ENCODE measurements around the gene PSMC3. TPM values are rescaled to one million over a fixed set of nuclear protein-coding genes. Genes with fewer than 3 reads are reported as not detected.

PSMC3 gene
- total and polyA plus RNA-seq, 5 donors from 2014 or later: 58.9 to 153 (median 109) TPM

DNA sequence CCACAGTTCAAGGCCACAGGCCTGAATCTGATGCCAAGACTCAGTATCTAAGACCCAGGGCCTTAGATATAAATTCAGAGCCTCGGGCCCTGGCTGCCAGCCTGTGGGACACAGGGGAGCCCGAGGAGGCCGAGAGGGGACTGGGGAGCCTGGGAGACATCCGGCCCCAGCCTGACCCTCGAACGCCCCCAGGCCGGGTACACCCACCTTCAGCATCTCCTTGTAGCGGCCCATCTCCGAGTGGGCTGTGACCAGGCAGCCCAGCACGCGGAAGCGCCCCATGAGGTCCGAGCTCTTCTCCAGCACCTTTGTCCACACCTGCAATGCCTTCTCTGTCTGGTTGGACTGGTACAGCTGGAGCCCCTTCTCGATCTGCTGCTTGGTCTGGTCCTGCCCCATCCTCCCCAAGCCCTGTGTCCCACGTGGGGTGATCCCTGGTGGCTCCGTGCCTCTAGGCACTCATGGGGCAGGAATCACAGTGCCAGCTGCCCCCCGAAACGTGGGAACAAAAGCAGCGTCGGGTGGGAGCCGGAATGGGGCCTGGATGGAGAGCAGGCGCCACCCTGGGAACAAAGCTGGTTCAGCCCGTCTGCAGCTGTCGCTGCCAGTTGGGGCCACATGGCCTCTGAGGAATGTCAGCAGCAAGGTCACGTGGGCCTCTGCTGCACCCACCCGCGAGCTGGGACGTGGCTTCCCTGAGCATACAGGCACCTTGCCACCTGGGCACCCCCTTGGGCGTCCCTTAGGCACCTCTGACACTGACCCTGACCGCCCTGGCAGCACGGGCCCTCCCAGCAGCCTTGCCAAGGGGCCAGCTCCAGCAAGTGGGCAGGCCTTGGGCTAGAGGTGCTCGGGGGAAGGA is 22.6 kb upstream of the PSMC3 start, which contains the start of gene RAPSN:
RAPSN (minus strand) TSS at position 571 of the 862 bp plus-strand sequence; CDS start at position 399, 172 bp downstream.
- Mint-ChIP-seq H3K36me3 (no peaks in the 10 kb centered on the region), H3K27me3 (no peaks in the 10 kb centered on the region), H3K9me3 (peaks cover 0 to 2% (median 0%) of the 10 kb centered on the region in 7 donors), H3K4me3 (no peak within 1 kb of the TSS), H3K27ac (peak within 1 kb of the TSS in 1 of 3 donors; percentile 88), H3K4me1 (no peaks in the 10 kb centered on the region)
- Histone ChIP-seq H3K27me3 (ENCODE audit: control insufficient read depth, insufficient read depth, low read length) (no peaks in the 10 kb centered on the region), H3K27ac (ENCODE audit: insufficient read depth, low read length, poor library complexity, severe bottlenecking) (no peak within 1 kb of the TSS), H3K4me1 (ENCODE audit: control insufficient read depth, insufficient read depth, low read length, poor library complexity, severe bottlenecking) (no peaks in the 10 kb centered on the region), H3K4me3 (ENCODE audit: low read depth, low read length) (no peak within 1 kb of the TSS), H3K9me3 (ENCODE audit: control insufficient read depth in 2 of 2, low read length in 2 of 2) (no peaks in the 10 kb centered on the region), H3K36me3 (ENCODE audit: control insufficient read depth, insufficient read depth, low read length) (no peaks in the 10 kb centered on the region)
- no peak for ATAC-seq (ENCODE audit: low read depth in 2 of 2)
- DNase-seq: no peak

DNA sequence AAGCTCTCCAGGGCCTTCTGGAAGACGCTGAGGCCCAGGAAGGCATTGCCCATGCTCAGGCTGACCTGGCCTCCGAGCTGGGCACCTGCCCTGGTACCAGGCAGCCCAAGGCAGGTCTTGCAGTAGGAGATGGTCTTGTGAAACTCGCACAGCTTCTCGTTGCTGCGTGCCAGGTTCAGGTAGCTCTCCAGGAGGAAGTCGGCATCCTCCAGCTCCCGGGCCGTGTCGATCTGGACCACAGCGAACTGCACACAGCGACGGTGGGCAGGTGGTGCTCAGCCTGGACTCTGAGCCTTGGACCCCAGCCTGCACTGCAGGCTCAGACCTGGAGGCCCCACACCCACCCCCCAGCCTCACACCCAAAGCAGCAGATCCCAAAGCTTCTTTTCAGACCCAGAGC is 21.7 kb upstream of the PSMC3 start:
- Mint-ChIP-seq H3K4me3 (no peak overlapping the region), H3K27ac (no peak overlapping the region), H3K36me3 (no peaks in the 10 kb centered on the region), H3K9me3 (peaks cover 0 to 2% (median 0%) of the 10 kb centered on the region in 7 donors), H3K4me1 (no peaks in the 10 kb centered on the region), H3K27me3 (no peaks in the 10 kb centered on the region)
- ATAC-seq (ENCODE audit: low read depth in 2 of 2): no peak
- Histone ChIP-seq H3K36me3 (ENCODE audit: control insufficient read depth, insufficient read depth, low read length) (no peaks in the 10 kb centered on the region), H3K4me1 (ENCODE audit: control insufficient read depth, insufficient read depth, low read length, poor library complexity, severe bottlenecking) (no peaks in the 10 kb centered on the region), H3K27me3 (ENCODE audit: control insufficient read depth, insufficient read depth, low read length) (no peaks in the 10 kb centered on the region), H3K4me3 (ENCODE audit: low read depth, low read length) (no peak overlapping the region), H3K27ac (ENCODE audit: insufficient read depth, low read length, poor library complexity, severe bottlenecking) (no peak overlapping the region), H3K9me3 (ENCODE audit: control insufficient read depth in 2 of 2, low read length in 2 of 2) (no peaks in the 10 kb centered on the region)
- no peak for DNase-seq

- no peaks in the 10 kb centered on the region for H3K9me3 Mint-ChIP-seq
- H3K4me3 ChIP-seq (ENCODE audit: low read depth, low read length): no peak overlapping the region
These were observed 20.6 kb upstream of the PSMC3 start for GRCh38 chr11:47446833-47447232.

DNA sequence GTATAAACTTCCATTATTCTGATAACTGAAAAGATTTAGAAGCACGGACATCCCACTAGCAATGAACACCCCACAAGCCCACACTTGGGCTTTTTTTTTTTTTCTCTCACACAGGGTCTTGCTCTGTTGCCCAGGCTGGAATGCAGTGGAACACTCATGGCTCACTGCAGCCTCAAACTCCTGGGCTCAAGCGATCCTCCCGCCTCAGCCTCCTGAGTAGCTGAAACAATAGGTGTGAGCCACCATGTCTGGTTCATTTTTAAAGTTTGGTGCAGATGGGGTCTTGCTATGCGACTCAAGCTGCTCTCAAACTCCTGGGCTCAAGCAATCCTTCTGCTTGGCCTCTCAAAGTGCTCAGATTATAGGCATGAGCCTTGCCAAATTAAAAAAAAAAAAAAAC is 19.6 kb upstream of the PSMC3 start:
- H3K4me1 Mint-ChIP-seq: no peaks in the 10 kb centered on the region
- H3K36me3 Mint-ChIP-seq: no peaks in the 10 kb centered on the region
- H3K4me3 Mint-ChIP-seq: no peak overlapping the region
- H3K9me3 Mint-ChIP-seq: no peaks in the 10 kb centered on the region
- ATAC-seq (ENCODE audit: low read depth in 2 of 2): no peak
- H3K27ac Mint-ChIP-seq: peak overlapping the region in 1 of 3 donors; percentile 27
- no peaks in the 10 kb centered on the region for H3K4me1 ChIP-seq (ENCODE audit: control insufficient read depth, insufficient read depth, low read length, poor library complexity, severe bottlenecking)
- H3K9me3 ChIP-seq (ENCODE audit: control insufficient read depth in 2 of 2, low read length in 2 of 2): no peaks in the 10 kb centered on the region
- DNase-seq: no peak
- H3K4me3 ChIP-seq (ENCODE audit: low read depth, low read length): no peak overlapping the region
- no peaks in the 10 kb centered on the region for H3K36me3 ChIP-seq (ENCODE audit: control insufficient read depth, insufficient read depth, low read length)
- H3K27me3 Mint-ChIP-seq: no peaks in the 10 kb centered on the region
- no peaks in the 10 kb centered on the region for H3K27me3 ChIP-seq (ENCODE audit: control insufficient read depth, insufficient read depth, low read length)
- no peak overlapping the region for H3K27ac ChIP-seq (ENCODE audit: insufficient read depth, low read length, poor library complexity, severe bottlenecking)

More at GRCh38 chr11:47446833-47447232, 20.6 kb upstream of the PSMC3 start:
- Histone ChIP-seq H3K36me3 (ENCODE audit: control insufficient read depth, insufficient read depth, low read length) (no peaks in the 10 kb centered on the region), H3K4me1 (ENCODE audit: control insufficient read depth, insufficient read depth, low read length, poor library complexity, severe bottlenecking) (no peaks in the 10 kb centered on the region), H3K9me3 (ENCODE audit: control insufficient read depth in 2 of 2, low read length in 2 of 2) (no peaks in the 10 kb centered on the region), H3K27ac (ENCODE audit: insufficient read depth, low read length, poor library complexity, severe bottlenecking) (no peak overlapping the region), H3K27me3 (ENCODE audit: control insufficient read depth, insufficient read depth, low read length) (no peaks in the 10 kb centered on the region)
- ATAC-seq (ENCODE audit: low read depth in 2 of 2): no peak
- no peak overlapping the region for H3K4me3 Mint-ChIP-seq
- H3K27me3 Mint-ChIP-seq: no peaks in the 10 kb centered on the region
- DNase-seq: no peak
- no peaks in the 10 kb centered on the region for H3K4me1 Mint-ChIP-seq
- H3K36me3 Mint-ChIP-seq: no peaks in the 10 kb centered on the region
- peak overlapping the region in 1 of 3 donors; percentile 80 for H3K27ac Mint-ChIP-seq

DNA sequence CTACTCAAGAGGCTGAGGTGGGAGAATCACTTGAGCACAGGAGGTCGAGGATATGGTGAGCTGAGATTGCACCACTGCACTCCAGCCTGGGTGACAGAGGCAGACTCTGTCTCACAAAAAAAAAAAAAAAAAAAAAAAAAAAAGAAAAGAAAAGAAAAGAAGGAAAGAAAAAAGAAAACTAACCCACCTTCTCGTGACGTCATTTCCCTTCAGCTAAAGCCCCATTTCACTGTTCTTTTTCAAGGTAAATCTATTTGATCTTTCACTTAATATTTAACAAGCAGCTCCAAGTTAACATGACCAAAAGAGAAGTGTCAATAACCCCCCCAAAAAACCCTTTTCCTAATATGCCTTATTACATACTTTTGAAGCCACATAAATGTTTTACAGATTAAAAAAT is 17.6 kb upstream of the PSMC3 start:
- H3K27ac ChIP-seq (ENCODE audit: insufficient read depth, low read length, poor library complexity, severe bottlenecking): no peak overlapping the region
- Mint-ChIP-seq H3K4me1 (no peaks in the 10 kb centered on the region), H3K27ac (peak overlapping the region in 1 of 3 donors; percentile 5), H3K9me3 (no peaks in the 10 kb centered on the region), H3K27me3 (no peaks in the 10 kb centered on the region), H3K36me3 (no peaks in the 10 kb centered on the region), H3K4me3 (no peak overlapping the region)
- ATAC-seq (ENCODE audit: low read depth in 2 of 2): no peak
- no peak overlapping the region for H3K4me3 ChIP-seq (ENCODE audit: low read depth, low read length)
- no peaks in the 10 kb centered on the region for H3K9me3 ChIP-seq (ENCODE audit: control insufficient read depth in 2 of 2, low read length in 2 of 2)
- H3K27me3 ChIP-seq (ENCODE audit: control insufficient read depth, insufficient read depth, low read length): no peaks in the 10 kb centered on the region
- H3K4me1 ChIP-seq (ENCODE audit: control insufficient read depth, insufficient read depth, low read length, poor library complexity, severe bottlenecking): no peaks in the 10 kb centered on the region
- H3K36me3 ChIP-seq (ENCODE audit: control insufficient read depth, insufficient read depth, low read length): no peaks in the 10 kb centered on the region
- no peak for DNase-seq

DNA sequence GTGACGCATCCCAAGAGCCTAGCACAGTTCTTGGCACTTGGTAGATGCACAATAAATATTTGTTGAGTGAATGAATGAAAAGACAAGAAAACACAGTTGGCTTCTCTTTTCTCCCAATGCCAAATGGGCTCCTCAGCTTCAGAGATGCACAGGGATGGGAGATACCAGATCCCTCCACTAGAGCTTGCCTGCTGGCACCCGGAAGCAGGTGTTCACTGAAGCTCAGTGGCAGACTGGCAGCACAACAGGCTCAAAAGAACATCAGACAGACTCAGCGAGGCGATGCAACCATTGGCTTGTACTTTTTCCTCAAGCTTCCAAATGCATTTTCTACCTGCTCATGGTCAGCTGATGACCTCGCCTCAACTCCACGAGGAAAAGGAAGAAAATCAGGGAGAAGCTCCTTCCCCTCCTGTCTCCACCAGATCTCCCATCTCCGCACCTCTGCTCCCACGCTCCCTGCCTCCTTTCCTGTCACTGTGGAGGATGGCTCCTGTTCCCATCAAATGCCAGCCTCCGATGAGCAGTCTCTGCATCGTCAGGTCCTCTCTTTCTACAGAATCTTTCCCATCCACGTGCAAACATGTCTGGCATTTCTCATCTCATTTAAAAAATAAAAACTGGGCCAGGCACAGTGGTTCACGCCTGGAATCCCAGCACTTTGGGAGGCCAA is 16.9 kb upstream of the PSMC3 start:
- no peak overlapping the region for H3K27ac ChIP-seq (ENCODE audit: insufficient read depth, low read length, poor library complexity, severe bottlenecking)
- no peaks in the 10 kb centered on the region for H3K27me3 Mint-ChIP-seq
- no peak for ATAC-seq (ENCODE audit: low read depth in 2 of 2)

DNA sequence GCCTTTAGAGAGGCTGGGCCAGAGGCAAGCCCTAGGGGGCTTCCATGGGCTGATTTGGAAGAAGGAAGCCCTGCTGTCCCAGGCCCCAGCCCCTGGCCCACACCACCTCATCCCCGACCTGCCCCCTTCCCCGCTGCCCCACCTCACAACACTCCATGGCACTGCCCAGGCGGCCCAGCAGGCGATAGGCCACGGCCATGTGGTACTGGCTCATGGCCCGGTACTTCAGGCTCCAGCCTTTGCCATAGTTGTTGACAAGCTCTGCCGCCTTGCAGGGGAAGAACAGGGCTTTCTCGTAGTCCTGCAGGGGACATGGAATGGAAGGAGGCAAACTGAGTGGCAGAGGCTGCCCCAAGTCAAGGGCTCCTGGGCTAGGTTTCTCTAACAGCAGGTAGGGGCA is 16.3 kb upstream of the PSMC3 start:
- DNase-seq: no peak
- H3K27ac Mint-ChIP-seq: no peak overlapping the region
- H3K4me3 ChIP-seq (ENCODE audit: low read depth, low read length): no peak overlapping the region
- ATAC-seq (ENCODE audit: low read depth in 2 of 2): no peak
- no peaks in the 10 kb centered on the region for H3K9me3 ChIP-seq (ENCODE audit: control insufficient read depth in 2 of 2, low read length in 2 of 2)
- H3K36me3 ChIP-seq (ENCODE audit: control insufficient read depth, insufficient read depth, low read length): no peaks in the 10 kb centered on the region
- no peak overlapping the region for H3K27ac ChIP-seq (ENCODE audit: insufficient read depth, low read length, poor library complexity, severe bottlenecking)
- no peaks in the 10 kb centered on the region for H3K9me3 Mint-ChIP-seq
- H3K4me1 ChIP-seq (ENCODE audit: control insufficient read depth, insufficient read depth, low read length, poor library complexity, severe bottlenecking): no peaks in the 10 kb centered on the region
- no peaks in the 10 kb centered on the region for H3K27me3 ChIP-seq (ENCODE audit: control insufficient read depth, insufficient read depth, low read length)
- no peaks in the 10 kb centered on the region for H3K27me3 Mint-ChIP-seq
- no peaks in the 10 kb centered on the region for H3K36me3 Mint-ChIP-seq
- no peak overlapping the region for H3K4me3 Mint-ChIP-seq
- H3K4me1 Mint-ChIP-seq: no peaks in the 10 kb centered on the region

More for the DNA sequence above, 16.9 kb upstream of the PSMC3 start:
- no peak overlapping the region for H3K4me3 ChIP-seq (ENCODE audit: low read depth, low read length)
- Mint-ChIP-seq H3K36me3 (no peaks in the 10 kb centered on the region), H3K27ac (peak overlapping the region in 1 of 3 donors; percentile 5), H3K9me3 (no peaks in the 10 kb centered on the region), H3K4me3 (peak overlapping the region in 1 of 4 donors; percentile 32), H3K4me1 (no peaks in the 10 kb centered on the region)
- peak in 1 of 3 donors; percentile 25 for DNase-seq
- H3K4me1 ChIP-seq (ENCODE audit: control insufficient read depth, insufficient read depth, low read length, poor library complexity, severe bottlenecking): no peaks in the 10 kb centered on the region
- H3K36me3 ChIP-seq (ENCODE audit: control insufficient read depth, insufficient read depth, low read length): no peaks in the 10 kb centered on the region
- H3K27me3 ChIP-seq (ENCODE audit: control insufficient read depth, insufficient read depth, low read length): no peaks in the 10 kb centered on the region
- no peaks in the 10 kb centered on the region for H3K9me3 ChIP-seq (ENCODE audit: control insufficient read depth in 2 of 2, low read length in 2 of 2)
